ENCODE data around the gene SHISA4. TPM values are rescaled to one million over a fixed set of nuclear protein-coding genes. Genes with fewer than 3 reads are reported as not detected.

The SHISA4 gene
- total and polyA plus RNA-seq, 2 donors (not counting 1 experiment from before 2014, with no cell fraction given), result 0.12 TPM; not detected in 1

GRCh38 chr1:201898992-201899391 is 10.3 kb downstream of the SHISA4 start:
- Histone ChIP-seq H3K4me1 (ENCODE audit: control insufficient read depth in 2 of 2, insufficient read depth in 2 of 2, low read length in 2 of 2) (peaks cover 0 to 4% of the 10 kb centered on the region in 2 donors), H3K4me3 (ENCODE audit: control extremely low read depth in 1 of 5, extremely low read depth in 1 of 5, insufficient read depth in 1 of 5, low read depth in 2 of 5, low read length in 4 of 5) (no peak overlapping the region), H3K4me2 (replicated peaks; ENCODE audit: low read depth, low read length, poor library complexity, severe bottlenecking) (no peak overlapping the region), H4K20me1 (ENCODE audit: control insufficient read depth, insufficient read depth, low read length, poor library complexity, severe bottlenecking) (no peaks in the 10 kb centered on the region), H3K36me3 (replicated peaks in 1 of 2; ENCODE audit: control extremely low read depth in 1 of 2, control insufficient read depth in 1 of 2, extremely low read depth in 1 of 2, insufficient read depth in 2 of 2, low read length in 1 of 2) (no peaks in the 10 kb centered on the region), H3K27me3 (replicated peaks in 1 of 4; ENCODE audit: control extremely low read depth in 1 of 4, control insufficient read depth in 3 of 4, insufficient read depth in 4 of 4, low read length in 3 of 4) (no peaks in the 10 kb centered on the region), H2AFZ (ENCODE audit: insufficient read depth, low read depth, low read length, poor library complexity, severe bottlenecking) (no peak overlapping the region), H3K9me3 (ENCODE audit: control extremely low read depth in 1 of 3, control insufficient read depth in 2 of 3, insufficient read depth in 1 of 3, low read length in 2 of 3) (no peaks in the 10 kb centered on the region), H3K9ac (ENCODE audit: low read length) (no peak overlapping the region), H3K79me2 (ENCODE audit: control insufficient read depth, insufficient read depth, low read length) (no peaks in the 10 kb centered on the region), H3K27ac (ENCODE audit: low read length in 2 of 2) (no peak overlapping the region)
- Mint-ChIP-seq H3K27me3 (peaks cover 20% of the 10 kb centered on the region), H3K9me3 (ENCODE audit: insufficient read depth) (no peaks in the 10 kb centered on the region), H3K4me3 (no peak overlapping the region), H3K4me1 (peaks cover 5% of the 10 kb centered on the region), H3K27ac (no peak overlapping the region)
- ChIA-PET POLR2A (interaction anchor here (0.5 kb wide), 1 partner anchor 63 kb away, joined by 6 read pairs; no protein-coding TSS in a partner anchor), CTCF (interaction anchor here (0.7 kb wide), 1 partner anchor 15 kb away, joined by 3 read pairs; no protein-coding TSS in a partner anchor)
- 100% methylated on average over 2 of the region's 4 CpGs for WGBS (ENCODE audit: insufficient coverage)
- no peak for ATAC-seq (ENCODE audit: low read depth)
- TF ChIP-seq CTCF (IDR thresholded peaks at IDR 0.05), result no peak
- no peak for TF ChIP-seq EZH2 (IDR thresholded peaks at IDR 0.05; ENCODE audit: borderline replicate concordance, insufficient read depth, low read depth, low read length, poor library complexity, severe bottlenecking)
- intact Hi-C loops (cut with micrococcal nuclease), result no loop called here
- DNase-seq, result no peak

GRCh38 chr1:201899683-201900429 is 11.2 kb downstream of the SHISA4 start:
- Histone ChIP-seq H3K4me3 (ENCODE audit: control extremely low read depth in 1 of 5, extremely low read depth in 1 of 5, insufficient read depth in 1 of 5, low read depth in 2 of 5, low read length in 4 of 5) (no peak overlapping the region), H4K20me1 (ENCODE audit: control insufficient read depth, insufficient read depth, low read length, poor library complexity, severe bottlenecking) (no peaks in the 10 kb centered on the region), H2AFZ (ENCODE audit: insufficient read depth, low read depth, low read length, poor library complexity, severe bottlenecking) (no peak overlapping the region), H3K4me2 (replicated peaks; ENCODE audit: low read depth, low read length, poor library complexity, severe bottlenecking) (no peak overlapping the region), H3K79me2 (ENCODE audit: control insufficient read depth, insufficient read depth, low read length) (no peaks in the 10 kb centered on the region), H3K9me3 (ENCODE audit: control extremely low read depth in 1 of 3, control insufficient read depth in 2 of 3, insufficient read depth in 1 of 3, low read length in 2 of 3) (no peaks in the 10 kb centered on the region), H3K9ac (ENCODE audit: low read length) (no peak overlapping the region), H3K36me3 (replicated peaks in 1 of 2; ENCODE audit: control extremely low read depth in 1 of 2, control insufficient read depth in 1 of 2, extremely low read depth in 1 of 2, insufficient read depth in 2 of 2, low read length in 1 of 2) (no peaks in the 10 kb centered on the region), H3K27ac (ENCODE audit: low read length in 2 of 2) (no peak overlapping the region), H3K4me1 (ENCODE audit: control insufficient read depth in 2 of 2, insufficient read depth in 2 of 2, low read length in 2 of 2) (peaks cover 0 to 4% of the 10 kb centered on the region in 2 donors), H3K27me3 (replicated peaks in 1 of 4; ENCODE audit: control extremely low read depth in 1 of 4, control insufficient read depth in 3 of 4, insufficient read depth in 4 of 4, low read length in 3 of 4) (no peaks in the 10 kb centered on the region)
- Mint-ChIP-seq H3K27ac (no peak overlapping the region), H3K9me3 (ENCODE audit: insufficient read depth) (no peaks in the 10 kb centered on the region), H3K4me1 (peaks cover 5% of the 10 kb centered on the region), H3K27me3 (peaks cover 17% of the 10 kb centered on the region), H3K4me3 (no peak overlapping the region)
- ChIA-PET POLR2A (no interaction called here), CTCF (interaction anchor here (0.7 kb wide), 1 partner anchor 16 kb away, joined by 3 read pairs; no protein-coding TSS in a partner anchor)
- intact Hi-C loops (cut with micrococcal nuclease), result no loop called here
- TF ChIP-seq CTCF (IDR thresholded peaks at IDR 0.05) (no peak), EZH2 (IDR thresholded peaks at IDR 0.05; ENCODE audit: borderline replicate concordance, insufficient read depth, low read depth, low read length, poor library complexity, severe bottlenecking) (no peak)
- no peak for DNase-seq
- 93% methylated on average over 18 of the region's 20 CpGs for WGBS (ENCODE audit: insufficient coverage)
- no peak for ATAC-seq (ENCODE audit: low read depth)
